C4-2B (cell line): Measurements from ENCODE around the gene MOV10L1.

ENCODE experiments used
- CTCF ChIP-seq: fragments of 450-650 bp; conservative IDR thresholded peaks from 2 replicates; pipeline ENCODE4 v1.5.1; 2017; ENCODE audit warnings: mild to moderate bottlenecking
- ZFX ChIP-seq: fragments of 450-650 bp; IDR thresholded peaks from 2 replicates; pipeline ENCODE4 v1.6.1; 2017

- no peak for TF ChIP-seq CTCF
- TF ChIP-seq ZFX: no peak
Observed at GRCh38 chr22:50175191-50175461, 85.3 kb downstream of the MOV10L1 start.
